ENCODE measurements around the gene PHOSPHO1.

The PHOSPHO1 gene

DNA sequence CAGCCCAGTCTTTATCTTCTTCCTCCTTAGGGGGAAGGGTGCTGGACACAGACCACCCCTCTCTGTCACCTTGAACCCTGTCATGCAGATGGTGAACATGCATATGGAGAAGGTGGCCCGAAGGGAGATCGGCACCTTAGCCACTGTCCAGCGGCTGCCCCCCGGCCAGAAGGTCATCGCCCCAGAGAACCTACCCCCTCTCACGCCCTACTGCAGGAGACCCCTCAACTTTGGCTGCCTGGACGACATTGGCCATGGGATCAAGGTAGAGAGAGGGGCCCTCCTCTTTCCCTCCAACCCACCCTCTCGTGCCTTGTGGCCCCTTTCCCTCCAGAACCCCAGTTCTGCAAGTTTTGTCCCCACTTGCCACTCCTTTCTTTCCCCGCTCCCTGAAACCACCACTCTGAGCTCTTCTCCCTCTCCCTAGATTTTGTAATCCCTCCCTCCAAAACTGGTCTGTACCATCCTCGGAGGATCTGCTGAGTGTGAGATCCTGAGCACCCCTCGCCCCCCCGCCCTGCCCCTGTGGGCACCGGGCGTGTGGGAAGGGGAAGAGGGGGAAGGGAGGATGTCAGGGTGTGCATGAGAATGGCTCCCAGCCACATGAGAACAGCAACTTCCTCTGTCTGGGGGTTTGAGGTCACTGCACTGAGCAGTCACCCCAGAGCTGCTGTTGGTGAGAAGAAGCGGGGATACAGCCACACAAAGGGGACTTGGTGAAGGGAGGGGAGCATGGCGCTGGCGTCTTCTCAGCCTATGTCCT, 12.8 kb downstream of the PHOSPHO1 start:
- peak; percentile 84 to 86 for DNase-seq

DNA sequence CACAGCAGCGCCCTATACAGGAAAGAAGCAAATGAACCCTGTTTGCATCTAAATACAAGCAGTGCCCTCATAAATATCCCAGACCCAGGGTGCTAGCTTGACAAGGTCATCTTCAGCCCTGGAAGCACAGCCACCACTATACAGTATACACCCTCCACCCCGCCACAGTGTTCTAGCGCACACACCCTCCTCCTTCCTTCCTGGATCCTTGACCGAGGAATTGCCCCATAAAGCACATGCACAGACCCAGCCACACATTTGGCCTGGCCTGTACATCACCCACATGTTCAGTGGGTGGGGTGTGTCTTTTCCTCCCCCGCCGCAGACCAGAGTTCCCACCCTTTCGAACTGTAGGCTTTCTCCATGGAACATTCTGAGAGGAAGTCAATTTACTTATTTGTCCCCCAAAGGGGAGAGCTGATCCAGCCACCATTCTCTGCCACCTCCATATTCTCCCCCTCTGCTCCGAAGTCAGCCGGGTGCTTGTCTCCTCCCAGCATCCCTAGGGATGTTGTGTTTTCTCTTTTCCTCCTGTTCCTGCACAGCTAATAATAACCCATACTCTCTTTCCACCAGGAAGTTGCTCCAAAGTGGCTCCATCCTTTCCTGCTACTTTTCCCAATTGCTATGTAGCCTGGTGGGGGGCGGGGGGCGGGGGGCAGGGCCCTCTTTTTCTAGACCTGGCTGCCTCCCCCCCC, 13.5 kb downstream of the PHOSPHO1 start:
- DNase-seq: peak in 1 of 2 donors; percentile 31

DNA sequence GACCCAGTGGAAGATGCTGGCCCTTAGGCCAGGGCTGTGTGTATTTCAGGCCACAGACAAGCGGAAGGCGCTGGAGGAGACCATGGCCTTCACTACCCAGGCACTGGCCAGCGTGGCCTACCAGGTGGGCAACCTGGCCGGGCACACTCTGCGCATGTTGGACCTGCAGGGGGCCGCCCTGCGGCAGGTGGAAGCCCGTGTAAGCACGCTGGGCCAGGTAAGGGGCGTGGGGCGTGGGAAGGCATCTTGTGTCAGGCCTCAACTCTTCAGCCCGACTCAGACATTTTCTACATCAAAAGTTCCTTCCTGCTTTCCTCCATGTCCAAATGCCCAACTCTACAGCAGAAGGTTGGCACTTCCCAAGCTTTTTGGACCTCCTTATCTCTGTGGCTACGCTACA, 14.1 kb downstream of the PHOSPHO1 start:
- no peak for DNase-seq

DNA sequence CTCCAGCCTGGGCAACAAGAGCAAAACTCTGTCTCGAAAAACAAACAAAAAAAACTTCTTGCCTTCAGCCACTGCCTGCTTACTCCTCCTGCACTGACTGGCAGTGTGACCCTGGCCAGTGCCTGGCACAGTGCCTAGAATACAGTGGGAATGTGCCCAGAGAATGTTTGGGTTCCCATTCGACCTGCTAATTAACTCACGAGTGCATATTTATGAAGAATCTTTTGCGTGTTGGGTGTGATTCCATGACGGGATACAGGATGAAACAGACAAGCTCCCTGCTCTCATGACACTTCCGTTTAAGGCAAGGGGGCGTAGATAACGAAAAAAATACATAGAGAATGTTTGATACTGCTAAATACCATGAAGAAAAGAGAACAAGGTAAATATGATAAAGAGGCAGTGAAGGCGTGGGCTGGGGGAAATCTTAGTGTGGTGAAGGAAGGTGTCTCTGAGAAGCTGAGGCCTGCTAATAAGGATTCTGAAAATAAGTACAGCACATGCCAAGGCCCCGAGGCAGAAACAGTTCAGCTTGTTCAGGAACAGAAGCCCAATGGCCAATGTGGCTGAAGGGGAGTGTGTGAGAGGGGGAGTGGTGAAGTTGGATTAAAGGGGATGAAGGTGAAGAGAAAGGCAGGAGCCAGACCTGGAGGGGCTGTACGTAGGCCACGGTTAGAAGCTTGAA, 15.8 kb downstream of the PHOSPHO1 start:
- no peak for DNase-seq

DNA sequence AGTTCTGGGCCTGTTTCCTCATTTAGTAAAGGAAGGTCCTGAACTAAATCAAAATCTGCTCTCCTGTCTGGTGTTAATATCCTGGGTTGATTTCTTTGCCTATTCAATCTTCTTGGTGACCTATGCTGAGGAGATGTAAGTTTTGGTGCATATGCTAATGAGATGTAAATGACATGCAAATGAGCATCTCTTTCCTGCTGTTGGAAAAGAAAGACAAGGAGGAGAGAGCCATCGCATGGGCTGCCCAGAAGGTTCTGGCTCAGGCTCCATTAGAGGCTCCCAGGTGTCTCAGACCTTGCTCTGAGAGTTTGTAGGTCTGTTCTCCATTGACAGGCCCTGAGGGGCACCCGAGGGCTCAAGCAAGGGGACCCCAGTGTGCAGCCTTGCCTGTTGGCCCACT, 16.7 kb downstream of the PHOSPHO1 start:
- DNase-seq: no peak

DNA sequence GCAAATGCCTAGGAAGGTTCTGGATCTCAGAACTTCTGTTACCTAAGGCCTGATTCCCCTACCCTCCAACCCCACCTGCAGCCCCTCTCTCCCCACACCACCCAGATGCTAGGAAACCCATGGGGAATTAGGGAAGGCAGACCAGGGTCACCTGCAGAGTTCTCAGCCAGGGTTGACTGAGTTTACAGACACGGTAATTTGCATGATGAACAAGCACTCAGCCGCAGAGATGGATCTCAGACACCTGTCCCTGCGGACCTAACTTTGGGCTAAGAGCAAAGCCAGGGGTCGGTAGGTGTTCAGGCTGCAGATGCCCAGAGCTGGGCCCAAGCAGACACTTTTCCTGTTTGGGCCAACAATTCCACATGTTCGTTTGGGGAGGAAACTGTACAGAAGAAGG, 17.2 kb downstream of the PHOSPHO1 start:
- no peak for DNase-seq

DNA sequence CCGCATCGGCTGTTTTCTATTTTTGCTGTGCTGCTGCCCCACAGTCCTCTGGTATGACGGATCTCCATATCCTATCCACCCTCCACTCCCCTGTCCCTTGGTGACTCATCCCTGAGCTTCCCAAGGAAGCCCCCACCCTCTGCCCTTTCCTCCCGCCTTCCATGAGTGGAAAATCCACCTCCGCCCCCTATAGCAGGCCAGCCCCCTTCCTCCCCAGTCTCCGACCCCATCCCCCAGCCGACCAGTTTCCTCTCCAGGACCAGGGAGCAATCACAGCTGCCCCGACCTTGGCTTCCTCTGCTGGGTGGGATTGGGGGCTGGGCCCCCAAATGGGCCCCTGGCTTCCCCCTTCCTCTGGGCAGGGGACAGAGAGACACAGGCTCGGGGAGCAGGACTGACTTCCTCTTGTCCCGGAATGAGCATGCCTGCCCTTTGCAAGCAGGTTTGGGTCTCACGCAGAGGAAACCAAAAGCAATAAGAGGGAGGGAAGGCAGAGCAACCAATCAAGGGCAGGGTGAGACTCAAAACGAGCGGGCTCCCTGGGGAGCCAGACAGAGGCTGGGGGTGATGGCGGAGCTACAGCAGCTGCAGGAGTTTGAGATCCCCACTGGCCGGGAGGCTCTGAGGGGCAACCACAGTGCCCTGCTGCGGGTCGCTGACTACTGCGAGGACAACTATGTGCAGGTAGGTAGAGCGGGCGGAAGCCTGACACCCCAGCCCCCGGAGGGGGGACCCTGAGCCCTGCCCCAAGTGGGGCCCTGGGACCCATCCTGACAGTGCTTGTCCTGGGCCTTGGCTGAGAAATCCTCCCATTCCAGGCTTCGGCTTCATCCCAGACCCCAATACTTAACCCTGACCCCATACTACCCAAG, 20.2 kb downstream of the PHOSPHO1 start, which contains the start of the genes ABI3 and GNGT2:
TSS of gene ABI3 (plus strand) at position 550 of the 872 bp plus-strand sequence. CDS start at position 568, 18 bp downstream.
TSS of gene GNGT2 (minus strand) at position 417 of the 872 bp plus-strand sequence. CDS start 3,152 bp downstream, outside the sequence.
- DNase-seq: peak; percentile 68 to 72

DNA sequence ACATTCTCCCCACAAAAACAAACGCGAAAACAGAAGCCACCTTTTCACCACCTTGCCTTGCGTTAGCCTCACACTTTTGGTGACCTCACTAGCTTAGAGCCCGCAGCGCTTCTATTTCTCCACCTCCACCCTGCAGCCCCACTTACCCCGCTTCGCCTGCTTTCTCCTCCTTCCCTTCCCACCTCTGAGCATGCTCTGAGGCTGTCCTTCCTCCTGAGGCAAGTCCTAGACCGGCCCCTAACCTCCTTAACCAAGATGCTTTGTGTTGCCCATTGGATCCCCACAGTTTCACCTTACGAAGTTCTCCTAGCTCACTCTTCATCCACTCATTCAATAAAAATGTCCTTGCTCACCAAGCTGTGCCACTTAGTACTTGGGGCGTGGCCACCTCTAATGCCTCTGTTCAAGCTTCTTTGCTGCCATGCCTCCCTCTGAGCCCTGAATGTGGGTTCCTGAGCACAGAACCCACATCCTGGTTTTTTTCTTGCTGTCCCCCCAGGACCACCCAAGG, 21.5 kb downstream of the PHOSPHO1 start:
- no peak for DNase-seq

DNA sequence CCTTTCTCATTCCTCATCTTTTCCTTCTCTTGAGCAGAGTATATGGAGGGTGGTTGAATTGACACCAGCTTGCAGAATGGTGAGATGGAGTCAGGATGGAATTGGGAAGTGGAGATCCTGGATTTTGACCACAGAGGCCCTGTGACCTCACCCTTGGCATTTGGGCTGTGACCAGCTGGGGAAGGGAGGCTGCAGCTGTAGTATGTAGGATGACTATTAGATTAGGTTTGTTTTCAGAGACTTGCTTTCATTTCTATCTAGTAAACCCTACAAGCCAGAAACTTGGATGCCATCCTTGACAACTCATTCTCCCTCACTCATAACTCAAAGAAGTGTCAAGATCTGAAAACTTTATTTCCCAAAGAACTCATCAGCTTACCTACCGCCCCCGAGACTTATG, 26.1 kb downstream of the PHOSPHO1 start:
- DNase-seq: no peak

DNA sequence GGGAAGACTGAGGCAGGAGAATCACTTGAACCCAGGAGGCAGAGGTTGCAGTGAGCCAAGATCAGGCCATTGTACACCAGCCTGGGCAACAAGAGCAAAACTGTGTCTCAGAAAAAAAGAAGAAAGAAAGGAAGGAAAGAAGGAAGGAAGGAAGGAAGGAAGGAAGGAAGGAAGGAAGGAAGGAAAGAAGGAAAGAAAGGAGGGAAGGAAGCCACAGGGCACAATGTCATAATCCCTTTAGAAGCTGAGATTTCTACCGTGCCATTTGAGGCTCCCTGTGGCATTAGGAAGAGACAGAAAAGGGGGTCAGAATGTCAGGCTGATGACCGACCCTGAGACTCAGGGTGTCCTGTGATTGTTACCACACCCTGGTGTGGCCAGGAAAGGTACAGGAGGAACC, 26.8 kb downstream of the PHOSPHO1 start:
- no peak for DNase-seq

DNA sequence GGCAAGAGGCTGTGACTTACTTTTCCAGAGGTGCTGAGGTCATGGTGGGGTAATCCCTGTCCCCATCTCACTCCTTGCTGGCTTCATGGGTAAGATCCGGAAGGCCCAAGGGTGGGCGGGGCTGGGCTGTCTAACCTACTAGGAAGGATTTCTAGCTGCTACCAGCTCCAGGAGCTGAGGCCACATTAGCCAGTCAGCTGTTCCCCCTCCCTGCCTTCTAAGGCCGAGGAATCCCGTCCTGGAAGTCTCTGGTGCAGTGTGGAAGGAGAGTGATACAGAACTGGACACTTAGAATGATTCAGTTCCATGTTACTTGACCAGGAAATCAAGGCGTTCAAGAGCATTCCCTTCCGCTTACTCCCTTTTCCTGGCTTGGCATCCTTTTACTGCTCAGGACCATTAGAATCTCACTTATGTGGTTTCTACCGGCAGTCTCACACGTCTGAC, 29.1 kb downstream of the PHOSPHO1 start:
- DNase-seq: no peak

DNA sequence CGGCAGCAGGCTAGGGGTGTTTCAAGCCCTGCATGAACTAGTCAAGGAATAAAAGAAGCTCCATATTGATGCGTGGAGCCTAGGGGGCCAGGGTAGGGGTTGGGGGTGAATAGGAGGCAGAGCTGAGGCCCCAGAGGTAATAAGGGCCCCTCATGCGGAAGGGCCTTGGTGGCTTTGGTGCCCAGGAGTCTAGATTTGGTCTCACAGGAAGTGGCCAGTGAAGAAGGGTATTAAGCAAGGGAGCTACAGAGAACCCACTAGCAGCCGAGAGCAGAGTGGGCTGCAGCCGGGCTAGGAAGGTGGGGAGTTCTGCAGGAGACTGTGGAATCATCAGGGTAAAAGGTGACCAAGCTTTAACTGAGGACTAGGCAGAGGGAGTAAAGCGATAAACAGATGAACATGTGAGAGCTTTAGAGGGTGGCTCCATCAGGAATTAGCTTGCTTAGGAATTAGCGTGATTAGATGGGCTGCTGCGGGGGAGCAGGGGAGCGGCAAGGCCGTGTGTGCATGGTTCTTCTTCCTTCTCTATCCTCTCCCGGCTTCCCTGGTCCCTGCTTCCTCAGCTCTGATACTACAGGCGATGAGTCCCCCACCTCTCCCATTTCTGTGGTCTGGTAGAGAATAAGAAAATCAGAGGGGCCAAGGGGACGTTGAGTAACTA, 30.0 kb downstream of the PHOSPHO1 start:
- no peak for DNase-seq

DNA sequence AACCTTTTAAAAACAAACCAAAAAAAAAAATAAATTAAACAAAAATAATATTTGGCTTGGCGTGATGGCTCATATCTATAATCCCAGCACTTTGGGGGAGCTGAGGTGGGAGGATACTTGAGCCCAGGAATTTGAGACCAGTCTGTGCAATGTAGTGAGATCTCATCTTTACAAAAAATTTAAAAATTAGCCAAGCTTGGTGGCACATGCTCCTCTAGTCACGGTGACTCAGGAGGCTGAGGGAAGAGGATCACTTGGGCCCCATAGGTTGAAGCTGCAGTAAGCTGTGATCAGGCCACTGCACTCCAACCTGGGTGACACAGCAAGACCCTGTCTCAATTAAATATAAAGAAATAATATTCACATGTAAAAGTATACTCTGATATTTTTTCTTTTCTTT, 32.4 kb downstream of the PHOSPHO1 start:
- no peak for DNase-seq

DNA sequence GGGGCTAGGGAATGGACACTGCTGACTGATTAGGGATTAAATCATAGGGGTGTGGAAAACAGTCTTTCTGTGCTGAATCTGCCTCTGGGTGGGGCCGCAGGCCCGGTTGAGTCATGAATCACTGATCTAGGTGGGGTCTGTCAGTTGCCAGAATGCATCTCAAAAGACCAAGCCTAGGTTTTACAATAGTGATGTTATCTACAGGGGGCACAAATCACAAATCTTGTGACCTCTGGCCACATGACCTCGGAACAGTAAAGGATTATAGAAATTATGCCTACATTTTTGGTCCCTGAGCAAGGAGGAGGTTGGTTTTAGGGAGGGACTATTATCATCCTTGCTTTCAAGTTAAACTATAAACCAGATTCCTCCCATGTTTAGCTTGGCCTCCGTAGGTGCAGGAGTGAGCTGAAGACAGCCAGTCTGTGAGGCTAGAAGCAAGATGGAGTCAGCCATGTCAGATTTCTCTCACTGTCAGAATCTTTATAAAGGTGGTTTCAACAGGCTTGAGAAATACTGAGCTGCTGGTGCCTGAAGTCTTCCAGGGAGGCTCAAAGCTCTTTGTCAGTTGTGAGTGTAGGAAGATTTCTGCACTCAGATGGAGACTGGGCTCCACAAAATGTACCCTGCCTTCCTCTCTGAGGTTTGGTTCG, 33.1 kb downstream of the PHOSPHO1 start:
- DNase-seq: no peak

DNA sequence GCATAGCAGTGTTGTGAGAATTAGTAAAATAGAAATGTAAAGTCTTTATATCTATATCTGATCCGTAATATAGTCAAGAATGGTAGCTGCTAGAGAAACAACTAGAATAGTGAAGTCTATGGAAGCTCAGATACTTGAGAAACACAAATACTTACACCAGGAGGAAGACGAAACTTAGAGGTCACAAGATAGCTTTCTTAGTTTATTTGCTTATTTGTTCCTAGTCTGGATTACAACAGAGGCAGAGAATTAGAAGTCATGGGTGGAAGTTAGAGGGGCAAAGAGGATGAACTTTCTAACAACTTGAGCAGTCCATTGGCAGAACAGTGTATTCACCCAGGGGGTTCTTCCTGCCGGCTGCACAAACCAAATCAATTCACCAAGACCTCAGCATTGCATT, 34.1 kb downstream of the PHOSPHO1 start:
- no peak for DNase-seq

DNA sequence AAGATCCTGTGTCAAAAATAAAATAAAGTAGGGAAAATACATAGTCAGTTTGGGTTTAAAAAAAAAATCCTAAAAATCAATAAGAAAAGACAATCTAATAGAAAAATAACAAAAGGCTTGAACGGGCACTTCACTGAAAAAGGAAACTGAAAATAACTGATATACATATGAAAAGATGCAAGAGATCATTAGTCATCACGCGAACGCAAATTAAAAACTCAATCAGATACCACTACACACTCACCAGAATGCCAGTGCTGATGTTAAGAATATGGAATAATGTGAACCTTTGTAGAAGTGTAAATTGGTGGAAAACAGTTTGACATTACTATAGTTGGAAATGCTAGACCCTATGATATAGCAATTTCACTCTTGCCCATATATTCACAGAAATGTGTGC, 34.8 kb downstream of the PHOSPHO1 start:
- DNase-seq: no peak

DNA sequence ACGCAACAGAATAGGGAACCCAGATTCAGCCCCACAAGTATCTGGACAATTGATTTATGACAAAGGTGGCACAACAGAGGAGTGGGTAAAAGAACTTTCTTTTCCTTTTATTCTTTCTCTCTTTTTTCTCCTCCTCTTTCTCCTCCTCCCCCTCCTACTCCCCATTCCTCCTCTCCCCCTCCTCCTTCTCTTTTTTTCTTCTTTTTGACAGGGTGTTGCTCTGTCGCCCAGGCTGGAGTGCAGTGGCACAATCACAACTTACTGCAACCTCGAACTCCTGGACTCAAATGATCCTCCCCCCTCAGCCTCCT, 36.3 kb downstream of the PHOSPHO1 start:
- no peak for DNase-seq

DNA sequence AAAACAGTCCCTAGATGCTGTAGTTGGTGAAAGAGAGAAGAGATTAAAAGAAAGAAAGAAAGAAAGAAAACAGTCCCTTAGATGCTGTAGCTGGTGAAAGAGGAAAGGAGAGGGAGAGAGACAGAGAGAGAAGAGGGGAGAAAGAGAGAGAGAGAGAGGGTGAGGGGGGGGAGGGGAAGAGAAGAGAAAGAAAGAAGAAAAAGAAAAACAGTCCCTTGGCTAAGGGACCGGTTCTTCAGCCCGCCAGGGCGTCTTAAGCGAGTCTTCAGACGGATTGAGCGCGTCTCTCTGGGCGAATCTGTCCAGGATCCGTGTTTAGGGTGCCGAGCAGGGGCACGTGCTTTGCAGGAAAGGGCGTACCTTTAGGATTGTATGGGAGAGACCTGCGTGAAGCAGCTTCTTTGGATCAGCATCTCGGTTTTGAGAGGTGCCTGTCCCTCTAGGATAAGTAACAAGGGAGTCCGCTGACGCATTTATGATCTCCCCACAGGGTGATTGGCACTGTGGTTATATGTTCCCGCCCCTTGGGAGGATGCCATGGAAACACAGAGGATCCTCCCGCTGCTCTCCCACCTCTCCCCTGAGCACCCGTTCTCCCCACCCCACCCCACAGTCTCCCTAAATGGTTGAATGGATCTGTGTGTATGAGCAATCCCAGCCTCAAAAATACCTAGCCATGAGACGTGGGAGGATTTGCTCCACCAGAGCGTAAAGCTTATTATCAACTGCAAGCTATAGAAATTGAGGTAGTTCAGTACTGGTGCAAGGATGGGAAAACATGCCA, 36.9 kb downstream of the PHOSPHO1 start:
- peak in 1 of 2 donors; percentile 44 for DNase-seq

DNA sequence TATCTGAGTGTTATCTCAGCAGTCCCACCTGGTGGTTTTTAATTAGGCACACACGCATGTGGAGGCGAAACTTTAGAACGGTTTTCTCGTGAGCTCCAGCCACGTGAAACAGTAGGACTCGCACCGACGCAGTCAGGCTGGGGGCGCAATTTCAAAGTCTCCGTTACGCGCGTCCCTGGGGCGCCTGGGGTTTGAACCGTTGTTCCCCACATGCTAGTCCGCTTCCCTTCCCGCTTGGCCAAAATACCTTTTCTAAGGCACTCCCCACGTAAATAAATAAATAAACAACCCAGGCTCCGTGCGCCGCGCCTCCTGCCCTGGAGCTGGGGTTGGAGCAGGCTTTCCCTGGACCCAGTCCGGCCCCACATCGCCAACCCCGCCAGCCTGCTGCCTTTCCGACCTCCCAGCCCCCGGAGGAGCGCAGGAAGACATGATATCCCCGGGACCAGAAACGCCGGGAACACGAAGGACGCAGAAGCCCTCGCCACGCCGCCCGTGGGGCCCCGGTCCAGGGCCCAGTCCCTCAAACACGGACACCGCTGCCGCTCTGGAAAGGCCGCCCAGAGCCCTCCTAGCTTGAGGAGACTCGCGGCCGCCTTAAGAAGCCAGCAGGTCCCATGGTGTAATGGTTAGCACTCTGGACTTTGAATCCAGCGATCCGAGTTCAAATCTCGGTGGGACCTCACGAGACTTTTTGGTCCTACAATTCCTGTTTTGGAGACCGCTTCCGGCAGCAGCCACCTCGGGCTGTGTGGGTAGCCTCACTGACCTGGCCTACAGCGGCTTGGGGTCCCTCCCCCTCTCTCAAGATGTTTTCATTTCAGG, 38.5 kb downstream of the PHOSPHO1 start:
- DNase-seq: peak; percentile 91

All from CD4-positive, alpha-beta T cell treated with Interleukin-4 for 1 hour (primary cell).